A673 (cell line): ENCODE data around the gene POFUT1.
A peak's percentile ranks its signal among the peaks of the same experiment; 100 is the strongest.

Source experiments
- EZH2 ChIP-seq: fragments of 200-600 bp; sonication (generic); IDR thresholded peaks from 2 replicates; pipeline ENCODE4 v1.6.1; 2017; ENCODE audit warnings: borderline replicate concordance, low read depth, mild to moderate bottlenecking, mixed read lengths, antibody characterized with exemption, low read length; ENCODE audit not compliant: poor library complexity, severe bottlenecking
- TF ChIP-seq, protein P1 (sequence below): fragments of 300-800, 200-600 bp; sonication (generic); conservative IDR thresholded peaks from 2 replicates; pipeline ENCODE4 v1.5.1; 2017; ENCODE audit warnings: low read depth, mild to moderate bottlenecking, antibody characterized with exemption, low read length, moderate library complexity, mixed read lengths

DNA sequence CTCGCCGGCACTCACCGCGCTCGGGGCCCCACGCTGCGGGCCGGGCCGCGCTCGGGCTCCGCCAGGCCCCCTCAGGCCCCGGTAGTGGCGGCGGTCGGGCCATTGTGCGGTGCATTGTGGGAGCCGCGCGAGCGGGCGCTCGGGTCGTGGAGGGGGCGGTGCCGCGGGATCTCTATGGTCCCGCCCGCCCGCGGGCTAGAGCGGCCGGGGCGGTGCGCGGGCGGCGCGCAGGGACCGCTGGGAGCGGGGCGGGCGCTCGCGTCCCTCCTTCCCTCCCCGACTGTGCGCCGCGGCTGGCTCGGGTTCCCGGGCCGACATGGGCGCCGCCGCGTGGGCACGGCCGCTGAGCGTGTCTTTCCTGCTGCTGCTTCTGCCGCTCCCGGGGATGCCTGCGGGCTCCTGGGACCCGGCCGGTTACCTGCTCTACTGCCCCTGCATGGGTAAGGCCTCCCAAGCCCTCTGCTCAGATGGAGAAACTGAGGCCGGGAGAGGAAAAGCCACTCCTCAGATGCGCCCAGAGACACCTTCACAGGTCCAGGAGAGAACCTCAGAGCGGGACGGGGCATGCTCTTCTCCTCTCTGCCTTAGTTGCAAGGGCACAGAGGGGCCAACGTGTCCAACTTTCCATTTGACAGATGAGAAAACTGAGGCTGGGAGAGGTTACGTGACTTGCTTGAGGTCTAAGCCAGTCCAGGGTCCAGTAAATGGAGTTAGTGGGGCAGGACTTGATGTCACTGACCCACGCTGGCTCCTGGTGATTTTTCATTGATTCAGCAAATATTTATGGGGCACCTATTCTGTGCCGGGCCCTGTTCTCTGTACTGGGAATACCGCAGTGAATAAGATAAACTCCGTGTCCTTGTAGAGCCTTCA lies at the start of gene POFUT1, which contains the start of gene PLAGL2:
- TF ChIP-seq, protein P1, sequence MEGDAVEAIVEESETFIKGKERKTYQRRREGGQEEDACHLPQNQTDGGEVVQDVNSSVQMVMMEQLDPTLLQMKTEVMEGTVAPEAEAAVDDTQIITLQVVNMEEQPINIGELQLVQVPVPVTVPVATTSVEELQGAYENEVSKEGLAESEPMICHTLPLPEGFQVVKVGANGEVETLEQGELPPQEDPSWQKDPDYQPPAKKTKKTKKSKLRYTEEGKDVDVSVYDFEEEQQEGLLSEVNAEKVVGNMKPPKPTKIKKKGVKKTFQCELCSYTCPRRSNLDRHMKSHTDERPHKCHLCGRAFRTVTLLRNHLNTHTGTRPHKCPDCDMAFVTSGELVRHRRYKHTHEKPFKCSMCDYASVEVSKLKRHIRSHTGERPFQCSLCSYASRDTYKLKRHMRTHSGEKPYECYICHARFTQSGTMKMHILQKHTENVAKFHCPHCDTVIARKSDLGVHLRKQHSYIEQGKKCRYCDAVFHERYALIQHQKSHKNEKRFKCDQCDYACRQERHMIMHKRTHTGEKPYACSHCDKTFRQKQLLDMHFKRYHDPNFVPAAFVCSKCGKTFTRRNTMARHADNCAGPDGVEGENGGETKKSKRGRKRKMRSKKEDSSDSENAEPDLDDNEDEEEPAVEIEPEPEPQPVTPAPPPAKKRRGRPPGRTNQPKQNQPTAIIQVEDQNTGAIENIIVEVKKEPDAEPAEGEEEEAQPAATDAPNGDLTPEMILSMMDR = 0 out of 2 replicates have a peak, but pooled peaks have one; percentile 36
- TF ChIP-seq EZH2 = no peak
